WTC11 (cell line): Measurements from ENCODE around the gene CDC20B. TPM values are rescaled to one million over a fixed set of nuclear protein-coding genes. Genes with fewer than 3 reads are reported as not detected.

Source experiments
- ATF6 ChIP-seq: sonication (generic); formaldehyde crosslinking; IDR thresholded peaks from 2 replicates; pipeline ENCODE4 v1.8.1; 2023; ENCODE audit warnings: mild to moderate bottlenecking, missing genetic modification reagents
- CBFB ChIP-seq: sonication (generic); formaldehyde crosslinking; IDR thresholded peaks from 2 replicates; pipeline ENCODE4 v1.8.1; 2022; ENCODE audit warnings: mild to moderate bottlenecking, low read depth, missing genetic modification reagents
- HMGXB4 ChIP-seq: sonication (generic); formaldehyde crosslinking; IDR thresholded peaks from 2 replicates; pipeline ENCODE4 v1.8.1; 2023; ENCODE audit warnings: mild to moderate bottlenecking, moderate library complexity, missing genetic modification reagents
- SOX15 ChIP-seq: fragments of 250-450 bp; sonication (Bioruptor Pico); IDR thresholded peaks from 2 replicates; pipeline ENCODE4 v1.9.0; 2021; ENCODE audit warnings: mild to moderate bottlenecking
- TP53 ChIP-seq: sonication (generic); formaldehyde crosslinking; IDR thresholded peaks from 2 replicates; pipeline ENCODE4 v1.8.1; 2023; ENCODE audit warnings: mild to moderate bottlenecking, missing genetic modification reagents
- microRNA-seq: library from miRNA; unstranded; fragments of <30 nt; microRNA quantifications from one replicate; pipeline ENCODE4 v1.2.0, GENCODE V29; 2022; ENCODE audit warnings: borderline number of aligned reads
- total RNA-seq: library from RNA; stranded (reverse); gene quantifications from 3 replicates; pipeline ENCODE4 v1.2.3, GENCODE V29; 2021

The CDC20B gene
- total RNA-seq, 1 experiment from 2014 or later = not detected

- TF ChIP-seq SOX15 = no peak
- TF ChIP-seq TP53 = no peak
- TF ChIP-seq ATF6 (CRISPR knock-in tag) = no peak
- no peak for TF ChIP-seq CBFB (CRISPR knock-in tag)
- TF ChIP-seq HMGXB4 (CRISPR knock-in tag) = no peak
These were observed 109.6 kb downstream of the CDC20B start (continued) for GRCh38 chr5:55063220-55063863.

Small RNA genes lying within 50 kb of the gene (microRNA-seq; reads per million reads assigned to microRNA genes)
- gene MIR449A (not detected), gene MIR449B (not detected), gene MIR449C (not detected)

Other genes starting within 250 kb of the CDC20B start
- not detected in 3 replicates for gene ESM1, start 187.6 kb downstream of the CDC20B start, total RNA-seq
- gene GZMK, start 148.9 kb downstream of the CDC20B start, total RNA-seq = not detected in 3 replicates
- gene GZMA, start 70.5 kb downstream of the CDC20B start, total RNA-seq = not detected in 3 replicates
- gene GPX8, start 13.0 kb downstream of the CDC20B start, total RNA-seq = 30.6 to 39.2 TPM (median 33.7 TPM) in 3 replicates
- gene MCIDAS, start 54.1 kb upstream of the CDC20B start, total RNA-seq = 0.20 TPM in 1 of 3 replicates, not detected in the others
- gene CCNO, start 60.4 kb upstream of the CDC20B start, total RNA-seq = 0.14 to 0.44 TPM (median 0.24 TPM) in 3 replicates
- 24.9 to 29.7 TPM (median 25.7 TPM) in 3 replicates for gene DHX29, start 134.5 kb upstream of the CDC20B start, total RNA-seq
- 107 to 113 TPM (median 110 TPM) in 3 replicates for gene MTREX, start 134.8 kb upstream of the CDC20B start, total RNA-seq